Activated T-helper 17 cell treated with anti-CD3 and anti-CD28 coated beads, Interleukin-2, amount 50 U/mL, for 72 hours (primary cell): ENCODE results near the gene DUSP5. TPM values are rescaled to one million over a fixed set of nuclear protein-coding genes. Genes with fewer than 3 reads are reported as not detected.

ENCODE experiments used
- ATAC-seq: fragments of 150-1000 bp; cut with Tn5 transposase; replicated peaks from 2 replicates; pipeline ENCODE4 v1.10.0; 2021; ENCODE audit warnings: mild to moderate bottlenecking, moderate library complexity
- H3K27ac Mint-ChIP-seq: one replicate; pipeline ENCODE4 v1.8.0; 2022; ENCODE audit warnings: mixed read lengths
- H3K27me3 Mint-ChIP-seq: one replicate; pipeline ENCODE4 v1.8.0; 2022; ENCODE audit warnings: mixed read lengths
- H3K36me3 Mint-ChIP-seq: one replicate; pipeline ENCODE4 v1.8.0; 2022; ENCODE audit warnings: low read depth, mild to moderate bottlenecking, mixed read lengths
- H3K4me1 Mint-ChIP-seq: one replicate; pipeline ENCODE4 v1.8.0; 2022; ENCODE audit warnings: mixed read lengths
- H3K4me3 Mint-ChIP-seq: one replicate; pipeline ENCODE4 v1.8.0; 2022; ENCODE audit warnings: mild to moderate bottlenecking, mixed read lengths
- H3K9me3 Mint-ChIP-seq: one replicate; pipeline ENCODE4 v1.8.0; 2022; ENCODE audit warnings: mixed read lengths
- total RNA-seq, 2 donors: library from RNA; stranded (reverse); gene quantifications; one replicate each; pipeline ENCODE4 v1.2.3, GENCODE V29; 2022

Gene DUSP5
- total RNA-seq, 2 donors from 2014 or later, result 43.2 to 107 TPM

DNA sequence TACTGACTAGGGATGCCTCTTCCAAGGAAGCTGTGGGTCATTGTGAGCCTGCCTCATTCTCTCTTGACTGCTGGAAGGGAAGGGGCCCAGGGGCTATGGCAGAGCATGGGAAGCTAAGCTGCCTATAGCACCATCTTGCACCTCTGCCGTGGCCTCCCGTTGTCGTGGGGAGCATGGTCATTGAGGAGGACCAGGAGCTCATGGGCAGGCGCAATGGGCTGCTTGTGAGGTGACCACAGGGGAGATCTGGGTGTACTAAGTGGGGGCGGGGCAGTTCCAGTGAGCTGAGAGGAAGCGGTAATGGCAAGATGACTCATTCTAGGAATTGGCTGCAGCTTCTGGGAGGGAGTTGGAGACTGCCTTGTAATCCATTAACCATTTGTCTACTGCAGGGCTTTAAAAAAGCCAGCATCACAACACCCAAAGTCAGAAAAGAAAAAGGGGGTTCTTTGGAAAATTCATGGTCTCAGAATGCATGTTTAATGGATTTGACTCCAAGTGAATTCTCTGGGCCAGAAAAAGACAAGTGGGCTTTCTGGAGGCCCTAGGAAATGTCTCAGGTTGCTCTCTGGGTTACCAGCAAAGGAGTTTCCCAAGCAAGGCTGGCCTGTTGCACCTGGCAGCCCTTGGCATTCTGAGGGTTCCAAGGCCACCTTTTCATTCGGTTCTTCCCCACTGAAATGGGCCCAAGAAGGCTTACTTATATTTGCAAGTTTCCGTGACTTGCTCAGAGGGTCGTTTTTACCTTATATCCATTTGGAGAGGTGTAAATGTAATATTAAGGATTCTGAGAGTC is 3.6 kb downstream of the DUSP5 start:
- H3K4me1 Mint-ChIP-seq, result peaks cover 47% of the 10 kb centered on the region
- ATAC-seq, result peak; percentile 17
- peak overlapping the region; percentile 97 for H3K4me3 Mint-ChIP-seq
- H3K9me3 Mint-ChIP-seq, result no peaks in the 10 kb centered on the region
- H3K36me3 Mint-ChIP-seq, result peaks cover 89% of the 10 kb centered on the region
- no peaks in the 10 kb centered on the region for H3K27me3 Mint-ChIP-seq
- peak overlapping the region; percentile 96 for H3K27ac Mint-ChIP-seq

DNA sequence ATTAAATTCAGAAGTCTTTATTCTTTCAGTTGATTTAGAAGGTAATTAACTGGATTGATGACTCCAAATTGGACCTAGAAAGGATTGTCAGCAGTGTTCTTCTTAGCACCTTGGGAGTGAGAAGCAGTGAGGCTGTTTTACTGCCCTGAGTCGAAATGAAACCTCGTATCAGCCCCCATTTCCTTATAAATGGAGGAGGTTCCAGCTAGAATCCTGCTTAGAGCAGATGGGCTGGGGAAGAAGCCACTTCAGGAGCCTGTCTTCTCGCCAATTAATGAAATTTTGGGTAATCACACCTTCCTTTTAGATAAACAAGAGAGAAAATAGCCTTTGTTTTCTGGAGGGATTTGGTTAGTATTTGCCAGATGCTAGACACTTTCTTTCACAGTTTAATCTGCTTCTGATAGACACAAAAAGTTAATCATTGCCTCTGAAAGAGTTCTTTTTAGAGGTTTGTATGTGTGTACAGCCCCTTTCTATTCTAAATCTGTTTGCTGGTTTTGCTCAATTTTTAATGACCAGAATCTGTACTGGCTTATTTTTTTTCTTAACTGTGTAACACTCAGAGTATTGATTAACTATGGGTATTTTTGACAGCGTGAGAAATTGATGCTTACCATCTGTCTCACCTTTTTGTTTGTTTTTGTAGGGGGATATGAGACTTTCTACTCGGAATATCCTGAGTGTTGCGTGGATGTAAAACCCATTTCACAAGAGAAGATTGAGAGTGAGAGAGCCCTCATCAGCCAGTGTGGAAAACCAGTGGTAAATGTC is 4.6 kb downstream of the DUSP5 start:
- H3K27me3 Mint-ChIP-seq, result no peaks in the 10 kb centered on the region

DNA sequence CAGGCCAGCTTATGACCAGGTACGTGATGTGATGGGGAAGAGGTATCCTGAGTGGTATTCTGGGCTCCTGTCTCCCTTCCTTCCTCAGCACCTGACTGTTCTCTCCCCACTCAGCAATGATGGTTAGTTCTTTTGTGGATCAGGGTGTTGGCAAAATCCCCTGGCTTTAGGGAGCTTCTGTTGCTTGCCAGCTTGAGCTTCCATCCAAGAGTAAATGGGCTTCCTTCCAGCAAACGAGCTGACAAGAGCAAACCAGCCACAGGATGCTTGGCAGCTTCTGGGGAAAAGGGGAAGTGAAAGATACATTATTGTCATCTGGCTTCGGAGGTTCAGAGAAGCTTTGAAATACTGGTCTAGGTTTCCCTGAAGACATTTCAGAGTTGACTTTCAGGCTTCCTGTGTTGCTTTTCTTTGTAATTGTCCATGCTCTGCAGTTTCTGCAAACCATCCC is 5.2 kb downstream of the DUSP5 start:
- Mint-ChIP-seq H3K9me3 (no peaks in the 10 kb centered on the region), H3K4me3 (peak overlapping the region; percentile 97), H3K27me3 (no peaks in the 10 kb centered on the region), H3K27ac (peak overlapping the region; percentile 96), H3K4me1 (peaks cover 59% of the 10 kb centered on the region), H3K36me3 (peaks cover 94% of the 10 kb centered on the region)
- ATAC-seq, result peak; percentile 10

More for the DNA sequence above, 4.6 kb downstream of the DUSP5 start:
- no peak for ATAC-seq
- H3K36me3 Mint-ChIP-seq, result peaks cover 89% of the 10 kb centered on the region
- H3K9me3 Mint-ChIP-seq, result no peaks in the 10 kb centered on the region
- peaks cover 54% of the 10 kb centered on the region for H3K4me1 Mint-ChIP-seq
- peak overlapping the region; percentile 96 for H3K27ac Mint-ChIP-seq
- H3K4me3 Mint-ChIP-seq, result peak overlapping the region; percentile 97

DNA sequence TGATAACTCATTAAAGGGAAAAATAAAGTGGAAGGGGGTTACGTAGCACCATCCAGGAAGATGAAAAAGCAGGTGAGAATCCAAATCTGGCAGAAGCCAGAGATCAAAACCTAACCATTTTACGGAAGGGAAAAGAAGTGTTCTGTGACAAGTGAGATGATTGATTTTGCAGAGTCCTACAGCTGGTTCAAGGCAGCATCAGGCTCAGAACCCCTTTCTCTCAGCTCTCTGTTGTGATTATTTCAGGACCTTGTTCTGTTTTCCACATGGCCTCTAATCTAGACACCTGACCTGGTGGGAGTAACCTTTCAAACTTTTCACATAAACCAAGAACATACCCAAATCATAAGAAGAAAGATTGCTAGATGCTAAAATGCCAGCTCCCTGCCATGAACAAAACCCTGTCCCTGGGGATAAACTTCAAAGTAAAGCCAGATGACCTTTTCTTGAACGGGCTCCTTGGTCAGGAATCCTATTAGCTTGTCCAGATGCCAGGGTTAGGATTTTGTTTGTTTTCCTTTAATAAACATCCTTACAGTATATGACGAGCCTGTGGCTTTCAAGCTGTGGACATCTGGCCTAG is 5.9 kb downstream of the DUSP5 start:
- H3K9me3 Mint-ChIP-seq, result no peaks in the 10 kb centered on the region
- ATAC-seq, result no peak
- H3K4me1 Mint-ChIP-seq, result peaks cover 65% of the 10 kb centered on the region

DNA sequence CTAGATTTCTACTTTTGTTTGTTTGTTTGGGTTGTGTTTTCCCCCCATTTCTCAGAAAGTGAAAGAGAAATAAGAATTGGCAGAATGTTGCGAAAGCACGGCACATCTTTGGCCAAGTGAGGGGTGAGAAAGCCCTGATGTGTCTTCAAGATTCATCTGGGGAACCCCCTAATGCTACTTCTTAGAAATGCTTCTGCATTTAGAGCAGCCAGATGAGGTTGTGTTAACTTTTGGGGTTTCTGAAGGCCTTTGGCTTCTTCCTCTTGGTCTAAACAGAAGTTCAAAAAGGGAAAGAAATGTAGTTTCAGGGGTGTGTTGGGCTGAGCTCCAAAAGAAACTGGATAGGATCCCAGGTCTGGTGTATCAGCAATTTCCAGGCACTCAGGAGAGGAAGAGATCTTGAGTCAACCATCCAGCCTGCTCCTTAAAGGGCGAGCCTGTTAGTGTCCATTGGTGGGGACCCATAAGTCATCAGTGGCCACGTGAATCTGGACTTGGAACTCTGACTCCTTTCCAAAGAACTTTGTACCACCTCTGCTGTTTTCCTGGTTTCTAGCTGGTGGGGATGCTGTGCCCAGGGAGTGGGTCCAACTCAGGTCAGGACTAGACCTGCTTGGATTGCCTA is 6.5 kb downstream of the DUSP5 start:
- Mint-ChIP-seq H3K27ac (peak overlapping the region; percentile 96), H3K4me1 (peaks cover 71% of the 10 kb centered on the region), H3K4me3 (peak overlapping the region; percentile 97), H3K27me3 (no peaks in the 10 kb centered on the region), H3K9me3 (no peaks in the 10 kb centered on the region), H3K36me3 (peaks cover 100% of the 10 kb centered on the region)
- peak; percentile 71 for ATAC-seq

More for the DNA sequence above, 5.9 kb downstream of the DUSP5 start:
- H3K4me3 Mint-ChIP-seq, result peak overlapping the region; percentile 97
- no peaks in the 10 kb centered on the region for H3K27me3 Mint-ChIP-seq
- H3K36me3 Mint-ChIP-seq, result peaks cover 100% of the 10 kb centered on the region
- H3K27ac Mint-ChIP-seq, result peak overlapping the region; percentile 96

DNA sequence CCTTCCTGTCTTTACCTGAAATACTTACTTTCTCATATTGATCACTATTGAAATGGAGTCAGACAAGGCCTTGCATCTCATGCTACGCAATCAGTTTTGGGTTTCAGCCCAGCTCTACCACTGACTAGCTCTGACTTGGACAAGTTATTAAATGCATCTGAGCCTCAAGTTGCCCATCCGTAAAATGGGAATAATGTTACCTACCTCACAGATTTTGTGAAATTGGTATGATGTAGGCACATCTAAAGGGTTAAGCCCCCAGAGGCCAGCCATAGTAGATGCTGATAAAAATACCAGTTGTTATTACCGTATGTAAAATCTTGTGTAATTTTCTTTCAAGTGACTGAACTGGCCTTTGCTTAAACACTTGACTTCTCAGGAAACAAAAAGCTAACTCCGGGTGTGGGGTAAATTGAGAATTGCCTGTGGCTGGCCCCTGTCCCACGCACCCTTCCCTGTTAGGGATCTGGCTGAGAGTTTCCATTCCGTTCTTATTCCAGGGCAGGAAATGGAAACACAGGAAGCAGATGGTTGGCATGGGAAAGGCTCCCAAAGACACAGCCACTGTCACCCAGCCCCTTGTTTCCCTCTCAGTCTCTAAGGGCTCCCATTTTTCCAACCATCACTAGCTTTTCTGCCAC is 7.5 kb downstream of the DUSP5 start:
- no peaks in the 10 kb centered on the region for H3K9me3 Mint-ChIP-seq
- H3K4me1 Mint-ChIP-seq, result peaks cover 73% of the 10 kb centered on the region
- no peaks in the 10 kb centered on the region for H3K27me3 Mint-ChIP-seq
- peaks cover 100% of the 10 kb centered on the region for H3K36me3 Mint-ChIP-seq
- ATAC-seq, result no peak
- H3K27ac Mint-ChIP-seq, result peak overlapping the region; percentile 96
- H3K4me3 Mint-ChIP-seq, result peak overlapping the region; percentile 97

DNA sequence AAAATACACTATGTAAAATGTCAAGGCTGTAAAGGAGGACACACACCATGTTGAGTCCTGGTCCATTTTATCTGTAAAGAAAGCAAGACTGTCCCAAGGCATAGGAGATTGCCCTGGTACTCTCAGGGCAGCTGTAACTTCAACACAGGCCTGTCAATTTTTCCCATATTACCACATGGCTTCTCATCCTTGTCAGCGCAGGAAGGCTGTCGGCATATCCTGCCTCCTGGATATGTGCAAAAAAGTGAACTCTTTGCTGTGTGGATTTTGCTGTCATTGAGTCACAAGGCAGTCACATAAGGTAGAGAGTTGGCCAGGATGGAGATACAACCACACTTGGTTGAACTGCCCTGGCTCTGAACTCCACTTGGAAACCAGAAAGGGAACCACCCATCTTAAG is 8.7 kb downstream of the DUSP5 start:
- peak overlapping the region; percentile 51 for H3K27ac Mint-ChIP-seq
- H3K4me1 Mint-ChIP-seq, result peaks cover 71% of the 10 kb centered on the region
- H3K36me3 Mint-ChIP-seq, result peaks cover 100% of the 10 kb centered on the region
- ATAC-seq, result no peak
- no peaks in the 10 kb centered on the region for H3K27me3 Mint-ChIP-seq
- H3K9me3 Mint-ChIP-seq, result no peaks in the 10 kb centered on the region
- peak overlapping the region; percentile 97 for H3K4me3 Mint-ChIP-seq

DNA sequence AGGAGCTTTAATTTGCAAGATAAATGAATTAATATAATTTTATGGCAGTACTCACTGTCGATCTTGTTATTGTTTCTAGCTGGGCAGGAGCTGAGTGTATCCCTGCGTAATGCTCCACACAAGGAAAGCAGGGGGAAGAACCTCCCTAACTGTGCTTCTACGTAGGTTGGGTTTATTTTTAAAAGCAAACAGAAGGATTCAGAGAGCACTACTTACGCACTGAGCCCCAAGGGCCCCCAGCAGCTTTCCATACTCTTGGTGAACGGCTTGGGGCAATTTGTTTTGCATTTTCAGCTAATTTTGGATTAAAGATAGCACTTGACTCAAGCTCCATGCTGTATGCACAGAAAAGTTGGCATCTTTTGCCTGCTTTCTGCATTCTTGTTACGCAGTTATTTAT is 9.6 kb downstream of the DUSP5 start:
- peaks cover 100% of the 10 kb centered on the region for H3K36me3 Mint-ChIP-seq
- ATAC-seq, result no peak

DNA sequence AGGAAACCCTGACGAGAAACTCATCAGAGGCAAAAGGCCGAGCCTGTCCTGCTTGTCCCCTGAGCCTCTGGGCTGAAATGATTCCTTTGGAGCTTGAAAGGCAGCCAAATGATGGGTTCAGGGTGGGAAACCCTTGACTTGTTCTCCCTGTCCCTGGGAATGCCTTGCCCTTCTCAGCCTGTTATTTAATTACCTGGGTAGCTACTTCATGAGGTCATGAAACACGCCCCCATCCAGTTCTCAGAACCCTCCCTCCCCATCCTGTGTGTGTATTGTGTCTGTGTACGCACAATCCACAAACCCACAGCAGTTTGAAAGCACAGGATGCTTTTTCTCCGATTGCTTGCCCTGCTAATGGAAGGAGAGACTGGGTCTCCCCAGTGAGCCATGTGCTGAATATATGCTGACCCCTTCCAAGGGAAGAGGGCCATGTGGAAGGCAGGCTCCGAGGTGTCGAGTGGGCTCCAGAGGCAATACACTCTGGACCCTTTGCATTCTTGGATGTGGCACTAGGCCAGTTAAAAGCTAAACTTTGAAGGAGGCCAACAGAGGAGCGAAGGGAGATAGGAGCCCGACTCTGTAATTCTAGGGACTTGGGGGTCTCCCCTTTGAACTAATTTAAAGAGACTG is 10.6 kb downstream of the DUSP5 start:
- no peak for ATAC-seq
- Mint-ChIP-seq H3K36me3 (peaks cover 100% of the 10 kb centered on the region), H3K9me3 (no peaks in the 10 kb centered on the region), H3K4me1 (peaks cover 68% of the 10 kb centered on the region), H3K27me3 (no peaks in the 10 kb centered on the region), H3K4me3 (peak overlapping the region; percentile 41), H3K27ac (peak overlapping the region; percentile 59)

More for the DNA sequence above, 9.6 kb downstream of the DUSP5 start:
- Mint-ChIP-seq H3K4me1 (peaks cover 70% of the 10 kb centered on the region), H3K9me3 (no peaks in the 10 kb centered on the region), H3K27ac (peak overlapping the region; percentile 59), H3K27me3 (no peaks in the 10 kb centered on the region), H3K4me3 (peak overlapping the region; percentile 97)

DNA sequence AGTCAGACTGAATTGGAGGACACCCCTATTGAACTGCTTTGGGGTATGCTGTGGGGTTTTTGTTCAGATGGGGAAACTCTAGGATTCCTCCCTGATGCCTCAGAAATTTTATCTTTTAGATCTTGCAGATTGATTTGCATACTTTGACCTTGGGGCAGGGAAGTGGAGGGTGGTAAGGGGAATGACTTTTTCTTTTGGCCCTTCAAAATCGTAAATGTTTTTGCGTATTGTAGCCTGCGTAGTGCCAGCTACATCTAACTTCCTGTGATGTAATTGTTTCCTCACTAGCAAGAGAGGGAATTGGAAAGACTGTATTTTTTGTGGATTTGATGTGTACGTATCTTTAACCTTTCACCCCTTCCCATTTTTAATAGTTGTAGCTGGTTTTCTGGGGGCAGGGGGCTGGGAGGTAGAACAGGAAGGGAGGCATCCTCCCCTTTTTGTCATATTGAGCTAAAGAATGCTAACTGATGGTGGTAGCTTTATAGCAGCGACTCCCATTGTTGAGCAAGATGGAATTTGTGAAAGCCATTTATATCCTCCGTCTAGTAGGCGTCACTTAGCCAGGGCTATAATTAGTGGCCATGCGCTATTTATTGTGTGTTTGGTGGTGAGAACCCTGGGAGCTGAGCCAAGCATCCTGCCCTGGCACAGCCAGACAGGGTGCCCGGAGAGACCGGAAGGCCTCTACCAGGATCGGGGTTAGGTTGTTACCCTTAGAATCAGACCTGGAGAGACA is 11.3 kb downstream of the DUSP5 start:
- no peak for ATAC-seq
- no peaks in the 10 kb centered on the region for H3K9me3 Mint-ChIP-seq
- H3K36me3 Mint-ChIP-seq, result peaks cover 100% of the 10 kb centered on the region
- peak overlapping the region; percentile 59 for H3K27ac Mint-ChIP-seq
- peaks cover 61% of the 10 kb centered on the region for H3K4me1 Mint-ChIP-seq
- peak overlapping the region; percentile 41 for H3K4me3 Mint-ChIP-seq
- no peaks in the 10 kb centered on the region for H3K27me3 Mint-ChIP-seq

DNA sequence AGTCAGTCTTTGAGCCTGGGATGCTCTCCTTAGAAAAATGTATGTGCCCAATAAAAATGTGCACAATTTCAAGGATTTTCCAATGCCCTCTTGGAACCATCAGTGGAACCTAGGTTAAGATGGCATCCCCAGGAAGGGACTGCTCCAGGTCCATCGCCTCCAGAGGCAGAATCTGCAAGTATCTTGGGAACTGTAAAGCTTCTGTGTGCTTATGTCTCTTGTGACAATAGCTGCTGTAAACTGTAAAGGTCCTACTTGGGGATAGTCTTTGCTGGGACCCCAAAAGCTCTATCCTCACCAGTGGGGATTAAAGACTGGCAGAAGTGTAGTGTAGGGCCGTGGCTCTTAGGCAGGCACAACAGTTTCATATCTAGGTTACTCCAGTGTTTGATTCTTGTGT is 11.9 kb downstream of the DUSP5 start:
- peak overlapping the region; percentile 59 for H3K27ac Mint-ChIP-seq
- no peaks in the 10 kb centered on the region for H3K9me3 Mint-ChIP-seq
- peaks cover 100% of the 10 kb centered on the region for H3K36me3 Mint-ChIP-seq
- peak overlapping the region; percentile 50 for H3K4me3 Mint-ChIP-seq
- no peak for ATAC-seq
- H3K27me3 Mint-ChIP-seq, result no peaks in the 10 kb centered on the region
- H3K4me1 Mint-ChIP-seq, result peaks cover 55% of the 10 kb centered on the region

DNA sequence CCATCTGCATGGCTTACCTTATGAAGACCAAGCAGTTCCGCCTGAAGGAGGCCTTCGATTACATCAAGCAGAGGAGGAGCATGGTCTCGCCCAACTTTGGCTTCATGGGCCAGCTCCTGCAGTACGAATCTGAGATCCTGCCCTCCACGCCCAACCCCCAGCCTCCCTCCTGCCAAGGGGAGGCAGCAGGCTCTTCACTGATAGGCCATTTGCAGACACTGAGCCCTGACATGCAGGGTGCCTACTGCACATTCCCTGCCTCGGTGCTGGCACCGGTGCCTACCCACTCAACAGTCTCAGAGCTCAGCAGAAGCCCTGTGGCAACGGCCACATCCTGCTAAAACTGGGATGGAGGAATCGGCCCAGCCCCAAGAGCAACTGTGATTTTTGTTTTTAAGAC is 12.4 kb downstream of the DUSP5 start:
- Mint-ChIP-seq H3K27ac (no peak overlapping the region), H3K27me3 (no peaks in the 10 kb centered on the region), H3K9me3 (no peaks in the 10 kb centered on the region), H3K4me3 (peak overlapping the region; percentile 50), H3K36me3 (peaks cover 100% of the 10 kb centered on the region), H3K4me1 (peaks cover 50% of the 10 kb centered on the region)
- ATAC-seq, result no peak

DNA sequence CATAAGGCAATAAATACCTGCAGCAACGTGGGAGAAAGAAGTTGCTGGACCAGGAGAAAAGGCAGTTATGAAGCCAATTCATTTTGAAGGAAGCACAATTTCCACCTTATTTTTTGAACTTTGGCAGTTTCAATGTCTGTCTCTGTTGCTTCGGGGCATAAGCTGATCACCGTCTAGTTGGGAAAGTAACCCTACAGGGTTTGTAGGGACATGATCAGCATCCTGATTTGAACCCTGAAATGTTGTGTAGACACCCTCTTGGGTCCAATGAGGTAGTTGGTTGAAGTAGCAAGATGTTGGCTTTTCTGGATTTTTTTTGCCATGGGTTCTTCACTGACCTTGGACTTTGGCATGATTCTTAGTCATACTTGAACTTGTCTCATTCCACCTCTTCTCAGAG is 13.0 kb downstream of the DUSP5 start:
- peak overlapping the region; percentile 75 for H3K27ac Mint-ChIP-seq
- peak overlapping the region; percentile 50 for H3K4me3 Mint-ChIP-seq
- peaks cover 48% of the 10 kb centered on the region for H3K4me1 Mint-ChIP-seq
- no peak for ATAC-seq
- no peaks in the 10 kb centered on the region for H3K9me3 Mint-ChIP-seq
- H3K36me3 Mint-ChIP-seq, result peaks cover 100% of the 10 kb centered on the region
- H3K27me3 Mint-ChIP-seq, result no peaks in the 10 kb centered on the region
